B cell (primary cell): ENCODE measurements around the gene TPRN. TPM values are rescaled to one million over a fixed set of nuclear protein-coding genes. Genes with fewer than 3 reads are reported as not detected.

Experiments
- ATAC-seq: fragments of 200-7000 bp; cut with Tn5 transposase; one replicate; pipeline ENCODE4 v1.10.0; 2021; ENCODE audit warnings: low read depth, mild to moderate bottlenecking, moderate number of reproducible peaks, moderate library complexity
- CTCF ChIA-PET: fragments of 350-600 bp; sonication (Branson Sonifier 250); formaldehyde crosslinking; loops from one replicate; lab custom pipeline; 2021; ENCODE audit warnings: antibody characterized with exemption, inconsistent platforms; lab: Charles Lee
- POLR2A ChIA-PET: fragments of 350-600 bp; sonication (Branson Sonifier 250); formaldehyde crosslinking; loops from one replicate; lab custom pipeline; 2021; ENCODE audit warnings: antibody characterized with exemption; lab: Charles Lee
- DNase-seq: peaks from one replicate; pipeline ENCODE4 v3.0.0; 2013
- H2AFZ ChIP-seq: 2 replicates; pipeline ENCODE4 v1.6.1; 2012; ENCODE audit warnings: mild to moderate bottlenecking, low read depth, low read length; ENCODE audit not compliant: insufficient read depth, poor library complexity, severe bottlenecking
- H3K27ac ChIP-seq, 2 donors: 1 replicate in 1 of 2; 2 replicates in 1 of 2; pipeline ENCODE4 v1.5.1; 2012 to 2013; ENCODE audit warnings: low read length in 2 of 2, mild to moderate bottlenecking in 2 of 2, moderate library complexity in 1 of 2
- H3K27me3 ChIP-seq, 4 experiments: fragments of 200-600 bp in 1 of 4; sonication (generic) in 1 of 4; replicated peaks in 1 of 4; 1 replicate in 2 of 4; 2 replicates in 2 of 4; pipeline versions ENCODE4 v1.6.1 to v1.7.0; 2013 to 2016; ENCODE audit warnings: low read length in 3 of 4, mild to moderate bottlenecking in 2 of 4, mixed read lengths in 1 of 4, moderate library complexity in 1 of 4; ENCODE audit not compliant: insufficient read depth in 4 of 4, control insufficient read depth in 3 of 4; ENCODE audit errors: control extremely low read depth in 1 of 4
- H3K36me3 ChIP-seq, 2 experiments: replicated peaks in 1 of 2; 1 replicate in 1 of 2; 2 replicates in 1 of 2; pipeline versions ENCODE4 v1.6.1 to v1.7.1; 2013; ENCODE audit warnings: low read length in 1 of 2; ENCODE audit not compliant: insufficient read depth in 2 of 2, control insufficient read depth in 1 of 2; ENCODE audit errors: control extremely low read depth in 1 of 2, extremely low read depth in 1 of 2
- H3K4me1 ChIP-seq, 2 donors: fragments of 200-600 bp in 1 of 2; sonication (generic) in 1 of 2; 1 replicate in 1 of 2; 2 replicates in 1 of 2; pipeline versions ENCODE4 v1.5.1 to v1.6.1; 2013 to 2017; ENCODE audit warnings: low read length in 2 of 2; ENCODE audit not compliant: control insufficient read depth in 2 of 2, insufficient read depth in 2 of 2
- H3K4me2 ChIP-seq: replicated peaks from 2 replicates; pipeline ENCODE3; 2012; ENCODE audit warnings: mild to moderate bottlenecking, low read depth, low read length; ENCODE audit not compliant: poor library complexity, severe bottlenecking
- H3K4me3 ChIP-seq, 5 experiments: fragments of 200-600 bp in 1 of 5; sonication (generic) in 1 of 5; 1 replicate in 3 of 5; 2 replicates in 2 of 5; pipeline versions ENCODE4 v1.5.1 to v1.7.0; 2011 to 2016; ENCODE audit warnings: low read length in 4 of 5, mild to moderate bottlenecking in 4 of 5, low read depth in 2 of 5, control low read depth in 1 of 5, moderate library complexity in 1 of 5; ENCODE audit not compliant: insufficient read depth in 1 of 5; ENCODE audit errors: control extremely low read depth in 1 of 5, extremely low read depth in 1 of 5
- H3K79me2 ChIP-seq: fragments of 200-600 bp; sonication (generic); one replicate; pipeline ENCODE4 v1.6.0; 2016; ENCODE audit warnings: low read length; ENCODE audit not compliant: control insufficient read depth, insufficient read depth
- H3K9ac ChIP-seq: fragments of 200-600 bp; sonication (generic); 2 replicates; pipeline ENCODE4 v1.6.1; 2017; ENCODE audit warnings: mild to moderate bottlenecking, low read length, moderate library complexity
- H3K9me3 ChIP-seq, 3 donors: one replicate each; pipeline versions ENCODE4 v1.6.1 to v1.7.1; 2013; ENCODE audit warnings: low read length in 2 of 3; ENCODE audit not compliant: control insufficient read depth in 2 of 3, insufficient read depth in 1 of 3; ENCODE audit errors: control extremely low read depth in 1 of 3
- H4K20me1 ChIP-seq: 2 replicates; pipeline ENCODE4 v1.6.0; 2012; ENCODE audit warnings: mild to moderate bottlenecking, low read length; ENCODE audit not compliant: insufficient read depth, control insufficient read depth, poor library complexity, severe bottlenecking
- H3K27ac Mint-ChIP-seq: one replicate; pipeline ENCODE4 v1.8.0; 2021; ENCODE audit warnings: mixed read lengths
- H3K27me3 Mint-ChIP-seq: one replicate; pipeline ENCODE4 v1.8.0; 2021; ENCODE audit warnings: mixed read lengths
- H3K4me1 Mint-ChIP-seq: one replicate; pipeline ENCODE4 v1.8.0; 2021; ENCODE audit warnings: mixed read lengths
- H3K4me3 Mint-ChIP-seq: one replicate; pipeline ENCODE4 v1.8.0; 2021; ENCODE audit warnings: mixed read lengths
- H3K9me3 Mint-ChIP-seq: one replicate; pipeline ENCODE4 v1.8.0; 2022; ENCODE audit warnings: mixed read lengths; ENCODE audit not compliant: insufficient read depth
- EZH2 ChIP-seq: IDR thresholded peaks from 2 replicates; pipeline ENCODE4 v1.6.1; 2012; ENCODE audit warnings: borderline replicate concordance, low read depth, mild to moderate bottlenecking, moderate library complexity, low read length; ENCODE audit not compliant: insufficient read depth, poor library complexity, severe bottlenecking
- WGBS: methylation state at CpG from one replicate; pipeline ENCODE4 v1.1.5; 2013; ENCODE audit warnings: missing lambda C conversion rate; ENCODE audit not compliant: insufficient coverage; 5-methylcytosine and 5-hydroxymethylcytosine counted together
- intact Hi-C: fragments of 100-400 bp; cut with micrococcal nuclease; formaldehyde crosslinking; loops from one replicate; pipeline ENCODE4 v1.10.0; 2022
- polyA plus RNA-seq: library from polyadenylated mRNA; depleted of rRNA; stranded (reverse); fragments of >200 nt; gene quantifications from 2 replicates; pipeline ENCODE4 v1.2.3, GENCODE V29; 2012
- total RNA-seq, 2 donors: library from RNA; stranded (reverse); fragments of 120-200 nt in 1 of 2; gene quantifications; 1 replicate in 1 of 2; 2 replicates in 1 of 2; pipeline versions ENCODE4 v1.2.3 to v1.2.4, GENCODE V29; 2013 to 2022
- TF ChIP-seq, protein P1 (sequence below): fragments of 200-600 bp; IDR thresholded peaks from one replicate; pipeline ENCODE4 v1.8.0; 2022; ENCODE audit warnings: antibody characterized with exemption, mild to moderate bottlenecking

TPRN gene
- total and polyA plus RNA-seq, 2 donors (not counting 1 experiment from before 2014, with no cell fraction given): 5.7 to 16.3 TPM

DNA sequence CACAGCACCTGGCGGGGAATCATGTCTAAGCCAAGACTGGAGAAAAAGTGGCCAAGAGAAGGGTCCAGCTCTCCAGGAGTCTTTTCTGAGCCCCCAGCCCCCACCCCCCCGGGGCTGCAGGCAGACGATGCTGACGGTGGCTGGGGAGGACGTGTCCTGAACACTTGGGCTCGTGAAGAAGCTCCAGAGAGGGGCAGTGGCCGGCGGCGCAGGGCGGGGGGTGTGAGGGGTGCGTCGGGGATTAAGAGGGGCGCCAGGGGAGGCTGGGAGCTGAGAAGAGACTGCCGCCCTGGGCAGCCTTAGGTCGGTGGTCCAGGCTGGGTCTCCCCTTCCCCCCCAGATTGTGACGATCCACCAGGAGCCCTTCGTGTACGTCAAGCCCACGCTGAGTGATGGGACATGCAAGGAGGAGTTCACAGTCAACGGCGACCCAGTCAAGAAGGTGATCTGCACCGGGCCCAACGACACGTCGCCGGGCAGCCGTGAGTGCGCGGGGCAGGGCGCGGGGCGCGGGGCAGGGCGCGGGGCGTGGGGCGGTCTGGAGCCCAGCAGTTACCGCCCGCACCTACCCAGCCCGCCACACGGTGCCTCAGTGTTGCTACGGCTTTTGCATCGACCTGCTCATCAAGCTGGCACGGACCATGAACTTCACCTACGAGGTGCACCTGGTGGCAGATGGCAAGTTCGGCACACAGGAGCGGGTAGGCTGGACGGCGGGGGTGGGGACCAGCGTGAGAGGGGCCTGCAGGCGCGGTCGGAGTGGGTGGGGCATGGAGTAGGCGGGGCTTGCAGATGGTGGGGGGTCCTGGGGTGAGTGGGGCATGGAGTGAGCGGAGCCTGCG lies 39.6 kb downstream of the TPRN start:
- 50% methylated on average over 54 of the region's 56 CpGs for WGBS
- no peaks in the 10 kb centered on the region for H4K20me1 ChIP-seq
- H3K27ac ChIP-seq: no peak overlapping the region
- Mint-ChIP-seq H3K4me1 (peaks cover 27% of the 10 kb centered on the region), H3K4me3 (no peak overlapping the region), H3K9me3 (no peaks in the 10 kb centered on the region), H3K27ac (no peak overlapping the region), H3K27me3 (peaks cover 46% of the 10 kb centered on the region)
- no peak for ATAC-seq
- CTCF ChIA-PET: no interaction called here
- no peak overlapping the region for H3K4me2 ChIP-seq
- no peaks in the 10 kb centered on the region for H3K36me3 ChIP-seq
- TF ChIP-seq, protein P1, sequence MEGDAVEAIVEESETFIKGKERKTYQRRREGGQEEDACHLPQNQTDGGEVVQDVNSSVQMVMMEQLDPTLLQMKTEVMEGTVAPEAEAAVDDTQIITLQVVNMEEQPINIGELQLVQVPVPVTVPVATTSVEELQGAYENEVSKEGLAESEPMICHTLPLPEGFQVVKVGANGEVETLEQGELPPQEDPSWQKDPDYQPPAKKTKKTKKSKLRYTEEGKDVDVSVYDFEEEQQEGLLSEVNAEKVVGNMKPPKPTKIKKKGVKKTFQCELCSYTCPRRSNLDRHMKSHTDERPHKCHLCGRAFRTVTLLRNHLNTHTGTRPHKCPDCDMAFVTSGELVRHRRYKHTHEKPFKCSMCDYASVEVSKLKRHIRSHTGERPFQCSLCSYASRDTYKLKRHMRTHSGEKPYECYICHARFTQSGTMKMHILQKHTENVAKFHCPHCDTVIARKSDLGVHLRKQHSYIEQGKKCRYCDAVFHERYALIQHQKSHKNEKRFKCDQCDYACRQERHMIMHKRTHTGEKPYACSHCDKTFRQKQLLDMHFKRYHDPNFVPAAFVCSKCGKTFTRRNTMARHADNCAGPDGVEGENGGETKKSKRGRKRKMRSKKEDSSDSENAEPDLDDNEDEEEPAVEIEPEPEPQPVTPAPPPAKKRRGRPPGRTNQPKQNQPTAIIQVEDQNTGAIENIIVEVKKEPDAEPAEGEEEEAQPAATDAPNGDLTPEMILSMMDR: no peak
- TF ChIP-seq EZH2: no peak
- no peaks in the 10 kb centered on the region for H3K79me2 ChIP-seq
- intact Hi-C loops: no loop called here
- H3K9ac ChIP-seq: no peak overlapping the region
- peaks cover 0 to 87% (median 31%) of the 10 kb centered on the region in 4 experiments for H3K27me3 ChIP-seq
- H2AFZ ChIP-seq: no peak overlapping the region
- POLR2A ChIA-PET: interaction anchor here (0.6 kb wide), 1 partner anchor 33 kb away, joined by 9 read pairs; no protein-coding TSS in a partner anchor
- DNase-seq: no peak
- peaks cover 22 to 34% of the 10 kb centered on the region in 2 donors for H3K4me1 ChIP-seq
- H3K9me3 ChIP-seq: peaks cover 0 to 37% (median 0%) of the 10 kb centered on the region in 3 donors
- H3K4me3 ChIP-seq: no peak overlapping the region

DNA sequence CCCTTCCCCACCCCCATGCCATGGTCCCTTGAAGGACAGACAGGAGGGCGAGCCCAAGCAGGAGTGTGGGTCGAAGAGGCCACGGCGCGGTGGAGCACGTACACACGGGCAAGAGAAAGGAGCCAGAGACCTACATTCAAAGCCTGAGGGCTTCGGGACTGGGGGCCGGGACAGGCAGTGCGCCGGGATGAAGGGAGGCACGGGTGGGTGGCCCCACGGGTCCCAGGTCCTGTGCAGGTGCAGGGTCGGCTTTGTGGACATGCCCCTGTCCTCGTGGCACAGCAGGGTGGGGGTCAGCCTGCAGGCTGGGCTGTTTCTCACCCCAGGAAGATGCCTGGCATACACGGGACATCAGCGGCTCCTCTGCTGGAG lies 40.5 kb downstream of the TPRN start:
- peaks cover 29% of the 10 kb centered on the region for H3K4me1 Mint-ChIP-seq
- Histone ChIP-seq H4K20me1 (no peaks in the 10 kb centered on the region), H3K4me2 (no peak overlapping the region), H3K4me3 (no peak overlapping the region), H3K4me1 (peaks cover 22 to 34% of the 10 kb centered on the region in 2 donors), H3K36me3 (no peaks in the 10 kb centered on the region), H3K27me3 (peaks cover 0 to 87% (median 26%) of the 10 kb centered on the region in 4 experiments), H3K9ac (no peak overlapping the region), H2AFZ (no peak overlapping the region), H3K27ac (no peak overlapping the region), H3K79me2 (no peaks in the 10 kb centered on the region), H3K9me3 (peaks cover 0 to 38% (median 0%) of the 10 kb centered on the region in 3 donors)
- H3K4me3 Mint-ChIP-seq: no peak overlapping the region
- WGBS: 70% methylated on average over 17 of the region's 17 CpGs
- peaks cover 47% of the 10 kb centered on the region for H3K27me3 Mint-ChIP-seq
- H3K9me3 Mint-ChIP-seq: no peaks in the 10 kb centered on the region
- H3K27ac Mint-ChIP-seq: peak overlapping the region; percentile 11
- DNase-seq (no peak), ATAC-seq (no peak)
- ChIA-PET CTCF (no interaction called here), POLR2A (no interaction called here)
- TF ChIP-seq EZH2: no peak
- TF ChIP-seq, protein P1: no peak
- intact Hi-C loops: no loop called here
